HG03060 (cell line): Measurements from ENCODE around the gene QPCTL.

ENCODE experiments used
- ATAC-seq: cut with Tn5 transposase; IDR thresholded peaks from one replicate; pipeline ENCODE4 v1.9.1; 2021; ENCODE audit warnings: low read depth, moderate number of reproducible peaks; ENCODE audit not compliant: unreplicated experiment

Gene QPCTL

DNA sequence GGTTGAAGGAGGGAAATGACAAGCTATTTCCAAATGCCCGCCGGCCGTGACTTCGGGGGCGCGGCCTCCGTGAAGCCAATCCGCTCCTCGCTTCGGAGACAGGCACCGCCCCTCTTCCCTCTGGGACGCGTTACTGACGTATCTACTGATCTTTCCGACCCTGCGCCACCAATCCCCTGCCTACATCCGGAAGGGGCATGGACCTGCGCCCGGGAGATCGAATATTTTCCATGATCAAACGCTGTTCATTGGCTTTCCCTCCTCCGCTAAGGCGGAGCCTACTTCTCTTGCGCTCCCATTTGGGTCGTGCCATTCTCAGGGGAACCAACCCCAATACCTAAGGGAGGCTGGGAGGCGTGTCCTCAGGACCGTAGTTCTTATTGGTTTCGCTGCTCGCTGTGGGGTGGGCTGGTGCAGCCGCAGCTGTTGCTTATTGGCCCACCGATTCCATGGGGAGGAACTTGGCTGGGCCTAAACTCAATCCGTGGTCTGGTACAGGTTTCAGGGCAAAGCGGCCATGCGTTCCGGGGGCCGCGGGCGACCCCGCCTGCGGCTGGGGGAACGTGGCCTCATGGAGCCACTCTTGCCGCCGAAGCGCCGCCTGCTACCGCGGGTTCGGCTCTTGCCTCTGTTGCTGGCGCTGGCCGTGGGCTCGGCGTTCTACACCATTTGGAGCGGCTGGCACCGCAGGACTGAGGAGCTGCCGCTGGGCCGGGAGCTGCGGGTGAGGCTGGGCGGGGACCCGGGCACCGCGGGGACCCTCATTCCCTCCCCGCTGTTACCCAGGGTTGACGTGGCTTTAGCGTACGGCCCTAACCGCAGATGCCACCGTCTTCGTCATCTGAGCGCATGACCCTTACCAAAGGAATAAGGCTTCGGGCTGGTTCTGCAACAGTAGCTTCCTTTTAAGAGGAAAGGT is at the start of gene QPCTL:
QPCTL (plus strand) TSS at position 480 of the 919 bp plus-strand sequence; CDS start at position 518, 38 bp downstream.
- peak; percentile 79 for ATAC-seq

DNA sequence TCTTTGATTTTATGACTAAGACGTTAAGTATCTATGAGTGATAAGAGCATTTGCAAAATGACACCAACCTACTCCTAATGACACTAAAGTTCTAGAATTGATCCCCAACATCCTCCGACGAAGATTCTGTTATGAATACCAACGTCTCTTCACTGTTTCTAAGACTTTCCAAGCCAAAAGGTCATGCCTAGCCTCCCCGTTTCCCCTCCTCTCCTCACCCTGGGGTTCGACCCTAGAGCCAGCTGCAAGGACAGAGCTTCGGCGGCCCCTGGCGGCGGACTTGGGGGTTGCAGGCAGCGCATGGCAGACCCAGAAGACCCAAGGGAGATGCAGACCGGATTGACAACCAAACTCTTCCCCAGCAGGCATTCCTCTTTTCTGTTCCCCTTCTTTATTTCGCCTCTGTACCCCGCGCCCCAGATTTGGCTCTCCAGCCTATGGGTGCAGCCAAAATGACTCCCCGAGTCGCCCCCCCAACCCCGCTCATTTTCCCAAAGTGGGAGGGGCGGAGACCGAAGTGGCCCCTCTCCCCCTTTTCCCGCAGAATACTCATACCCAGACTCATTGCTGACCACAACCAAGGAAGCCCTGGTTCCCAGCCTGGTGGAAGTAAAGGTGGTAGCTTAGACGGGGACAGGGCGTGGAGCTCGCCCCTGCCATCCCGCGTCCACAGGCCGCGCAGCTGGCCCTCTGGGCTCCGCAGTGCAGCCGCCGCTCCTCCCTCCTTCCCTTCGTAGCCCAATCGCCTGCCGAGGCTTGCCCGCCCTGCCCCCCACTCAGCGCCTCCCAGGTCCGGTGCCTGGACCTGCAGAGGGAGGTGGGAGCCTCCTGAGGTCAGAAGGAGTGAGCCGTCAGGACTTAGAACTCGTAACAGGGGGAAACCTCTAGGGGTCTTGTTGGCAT is 49.2 kb upstream of the QPCTL start:
- ATAC-seq: no peak

DNA sequence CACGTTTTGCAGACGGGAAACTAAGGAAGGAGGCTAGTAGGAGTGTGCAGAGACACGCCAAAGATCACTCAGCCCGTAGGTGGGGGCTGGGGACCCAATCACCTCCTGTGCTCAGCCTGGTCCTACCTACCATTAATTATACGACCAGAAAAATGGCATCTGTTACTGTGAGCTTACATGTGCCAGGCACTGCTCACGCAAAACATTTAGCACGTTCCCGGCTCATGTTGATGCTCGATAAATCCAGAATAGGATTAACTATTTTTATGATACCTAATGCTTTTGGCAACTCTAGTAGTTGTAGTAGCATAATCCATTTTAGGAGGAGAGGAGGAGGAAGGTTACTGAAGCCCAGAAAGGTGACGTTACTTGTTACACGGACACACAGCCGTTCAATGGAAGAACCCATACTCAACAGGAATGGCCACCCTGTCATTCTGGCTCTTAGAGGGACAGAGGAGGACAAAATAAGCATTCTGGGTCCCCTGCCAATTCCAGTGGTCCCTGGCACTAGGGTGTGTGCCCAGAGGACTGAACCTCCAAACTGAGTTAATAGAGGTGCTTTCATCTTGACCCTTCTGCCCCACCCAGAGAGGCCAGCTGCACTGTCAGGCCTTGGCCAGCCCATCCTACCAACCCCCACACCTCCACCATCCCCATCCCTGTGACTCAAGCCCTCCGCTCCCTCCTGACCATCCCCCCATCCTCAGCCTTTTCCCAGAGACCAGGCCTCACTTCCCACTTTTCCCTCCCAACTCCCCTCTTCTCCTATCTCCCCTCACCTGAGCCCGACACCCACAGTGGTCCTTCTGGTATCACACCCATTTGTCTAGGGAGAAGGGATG is 48.3 kb upstream of the QPCTL start:
- no peak for ATAC-seq

DNA sequence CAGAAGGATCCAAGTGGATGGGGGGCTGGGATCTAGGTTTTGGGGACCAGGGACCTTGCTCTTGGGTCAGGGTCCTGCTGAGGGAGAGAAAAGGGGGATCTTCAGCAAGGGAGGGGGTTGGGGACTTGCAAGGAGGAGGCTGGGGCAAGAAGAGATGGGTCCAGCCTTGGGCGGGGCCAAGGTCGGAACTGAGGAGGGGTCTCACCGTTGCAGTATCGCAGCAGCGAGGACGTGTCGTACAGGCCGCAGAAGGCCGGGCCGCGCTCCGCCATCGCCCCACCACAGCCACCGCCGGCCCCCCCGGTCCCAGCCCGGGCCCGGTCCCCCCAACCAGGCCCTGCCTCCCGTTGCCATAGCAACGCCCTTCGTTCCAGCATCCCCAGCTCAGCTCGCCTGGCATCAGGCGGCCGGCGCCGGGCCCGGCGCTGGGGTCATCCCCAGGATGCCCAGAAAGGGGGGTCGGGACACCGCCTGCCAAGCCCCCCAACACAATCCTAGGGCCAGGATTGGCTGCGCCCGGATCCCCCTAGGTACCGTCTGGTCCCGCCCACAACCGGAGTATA is 47.3 kb upstream of the QPCTL start:
- no peak for ATAC-seq

DNA sequence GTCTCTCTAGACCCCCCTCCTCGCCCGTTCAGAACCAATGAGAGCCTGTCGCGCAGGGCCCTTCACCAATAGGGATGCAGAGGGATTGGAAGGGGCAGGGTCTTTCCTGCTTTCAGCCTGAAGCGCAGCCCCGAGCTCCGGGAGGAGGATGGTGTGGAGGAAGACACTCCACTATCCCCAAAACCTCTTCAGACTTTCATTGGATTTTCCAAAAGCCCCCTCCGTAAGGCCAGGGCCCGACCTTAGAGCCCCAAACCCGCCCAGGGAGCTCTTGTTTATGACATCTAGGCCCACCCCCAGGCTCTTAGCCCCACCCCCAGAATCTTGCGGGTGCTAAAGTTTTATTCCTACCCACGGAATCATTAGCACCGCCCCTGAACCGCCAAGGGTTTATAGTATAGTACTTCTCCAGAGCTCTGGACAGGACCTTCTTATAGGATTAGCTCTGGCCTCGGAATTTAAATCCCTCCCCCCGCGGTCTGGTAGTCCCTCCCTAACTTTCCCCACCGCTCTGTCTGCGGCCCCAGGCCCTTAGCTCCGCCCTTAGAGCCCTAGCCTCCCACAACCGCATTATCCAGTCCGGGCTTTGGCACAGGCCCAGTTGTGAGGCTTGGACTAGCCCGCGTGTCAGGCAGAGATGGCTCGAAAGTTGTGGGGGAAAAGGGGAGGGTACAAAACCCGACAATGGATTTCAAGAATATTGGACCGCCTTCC is 46.7 kb upstream of the QPCTL start:
- no peak for ATAC-seq

DNA sequence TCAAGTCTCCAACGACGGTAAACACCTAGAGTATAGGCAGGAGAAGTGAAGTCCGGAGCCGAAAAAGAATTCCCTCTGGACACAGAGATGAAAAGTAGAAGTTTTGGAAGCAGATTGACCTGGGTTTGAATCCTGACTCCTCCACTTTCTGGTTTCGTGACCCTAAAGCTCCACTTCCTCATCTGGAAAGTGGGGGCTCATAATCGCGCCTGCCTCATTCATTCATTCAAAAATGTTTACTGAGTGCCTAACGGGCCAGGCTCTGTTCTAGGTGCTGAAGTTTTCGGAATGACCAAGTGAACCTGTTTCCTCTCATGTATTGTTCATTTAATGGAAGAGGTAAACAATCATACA is 46.1 kb upstream of the QPCTL start:
- no peak for ATAC-seq

DNA sequence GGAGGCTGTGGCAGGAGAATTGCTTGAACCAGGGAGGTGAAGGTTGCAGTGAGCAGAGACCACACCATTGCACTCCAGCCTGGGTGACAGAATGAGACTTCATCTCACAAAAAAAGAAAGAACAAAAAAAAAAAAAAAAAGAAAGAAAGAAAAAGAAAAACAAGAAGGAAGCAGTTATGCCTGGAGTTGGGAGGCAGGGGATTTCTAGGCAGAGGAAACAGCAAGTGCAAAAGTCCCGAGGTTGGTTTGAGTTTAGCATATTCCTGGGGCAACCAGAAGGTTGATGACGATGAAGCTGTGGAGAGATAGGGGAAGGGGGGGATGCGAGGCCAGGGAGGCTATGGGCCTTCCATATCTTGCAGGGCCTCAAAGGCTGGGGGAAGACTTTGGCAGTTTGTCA is 41.7 kb upstream of the QPCTL start:
- no peak for ATAC-seq

DNA sequence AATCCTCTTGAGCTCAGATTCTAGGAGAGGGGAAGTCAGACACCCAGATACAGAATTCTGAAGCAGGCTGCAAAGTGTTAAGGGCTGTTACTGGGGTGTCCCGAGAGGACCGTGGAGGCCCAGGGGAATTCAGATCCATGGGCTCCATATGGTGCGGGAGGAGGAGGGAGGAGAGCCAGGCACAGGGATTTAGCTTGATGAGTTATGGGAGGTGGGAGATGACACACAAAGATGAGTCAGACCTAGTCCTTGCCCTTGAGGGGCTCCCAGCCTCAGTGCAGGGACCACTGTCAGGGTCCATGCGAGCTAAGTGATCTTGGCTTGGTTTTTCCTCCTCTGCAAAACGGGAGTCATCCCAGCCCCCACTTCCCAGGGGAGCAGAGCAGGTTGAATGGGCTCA is 38.8 kb upstream of the QPCTL start:
- no peak for ATAC-seq

DNA sequence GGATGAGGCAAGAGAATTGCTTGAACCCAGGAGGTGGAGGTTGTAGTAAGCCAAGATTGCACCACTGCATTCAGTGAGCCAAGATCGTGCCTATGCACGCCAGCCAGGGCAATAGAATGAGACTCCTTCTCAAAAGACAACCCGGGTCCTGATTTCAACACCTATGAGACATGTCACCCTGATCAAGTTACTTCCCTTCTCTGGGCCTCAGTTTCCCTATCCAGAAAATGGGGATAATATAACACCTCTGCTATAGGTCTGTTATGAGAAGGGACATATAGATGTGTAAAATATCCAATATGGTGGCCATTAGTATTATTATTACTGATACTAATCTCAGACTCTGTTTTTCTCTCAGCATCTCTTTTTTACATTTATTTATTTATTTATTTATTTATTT is 37.4 kb upstream of the QPCTL start:
- ATAC-seq: no peak

DNA sequence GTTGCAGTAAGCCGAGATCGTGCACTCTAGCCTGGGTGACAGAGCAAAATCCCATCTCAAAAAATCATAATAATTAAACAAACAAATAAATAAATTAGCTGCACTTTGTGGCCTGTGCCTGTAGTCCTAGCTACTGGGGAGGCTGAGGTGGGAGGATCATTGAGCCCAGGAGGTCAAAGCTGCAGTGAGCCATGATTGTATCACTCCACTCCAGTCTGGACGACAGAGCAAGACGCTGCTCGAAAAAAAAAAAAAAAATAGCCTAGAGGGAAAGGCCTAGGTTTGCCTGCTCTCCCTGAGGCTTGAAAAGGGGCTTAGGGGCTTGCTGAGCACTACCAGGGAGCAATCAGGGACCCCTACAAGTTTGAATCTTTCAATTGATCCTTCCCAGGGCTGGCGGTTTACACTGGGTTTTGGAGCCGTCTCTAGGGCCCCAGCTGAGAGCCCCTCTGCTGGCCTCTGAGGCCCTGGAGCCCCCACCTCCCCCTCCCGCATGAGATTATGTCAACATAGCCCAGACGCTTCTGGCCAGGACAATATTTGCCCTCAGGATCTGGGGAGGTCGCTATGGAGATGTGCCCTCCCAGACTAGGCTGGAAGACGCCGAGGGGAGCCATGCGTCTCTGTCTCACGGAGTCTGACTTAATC is 34.8 kb upstream of the QPCTL start:
- ATAC-seq: no peak

DNA sequence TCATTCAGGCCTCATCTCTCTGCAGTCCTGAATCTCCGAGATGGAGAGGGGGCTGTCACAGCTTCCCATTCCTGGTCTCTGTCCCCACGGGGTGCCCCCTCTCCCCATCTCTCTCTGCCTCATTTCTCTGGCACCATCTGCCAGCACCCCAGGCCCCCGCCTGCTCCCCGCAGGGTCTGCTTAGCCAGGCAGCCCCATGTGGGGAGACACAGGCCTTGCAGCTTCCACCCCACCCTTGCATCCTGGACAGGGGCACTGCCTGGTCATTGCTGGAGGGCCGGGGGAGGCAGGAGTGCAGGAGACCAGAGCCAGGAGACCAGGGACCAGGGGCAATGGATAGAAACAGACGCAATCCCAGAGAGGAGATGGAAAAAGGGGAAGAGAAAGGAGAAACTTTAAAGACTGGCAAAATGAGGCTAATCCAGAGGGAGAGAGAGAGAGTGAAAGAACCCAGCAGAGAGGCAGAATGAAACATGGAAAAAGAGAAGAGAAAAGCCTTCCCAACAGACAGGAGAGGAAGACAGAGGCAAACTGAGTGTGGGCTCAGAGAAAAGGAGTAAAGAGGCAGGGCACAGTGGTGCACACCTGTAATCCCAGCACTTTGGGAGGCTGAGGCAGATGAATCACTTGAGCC is 33.3 kb upstream of the QPCTL start:
- ATAC-seq: no peak

DNA sequence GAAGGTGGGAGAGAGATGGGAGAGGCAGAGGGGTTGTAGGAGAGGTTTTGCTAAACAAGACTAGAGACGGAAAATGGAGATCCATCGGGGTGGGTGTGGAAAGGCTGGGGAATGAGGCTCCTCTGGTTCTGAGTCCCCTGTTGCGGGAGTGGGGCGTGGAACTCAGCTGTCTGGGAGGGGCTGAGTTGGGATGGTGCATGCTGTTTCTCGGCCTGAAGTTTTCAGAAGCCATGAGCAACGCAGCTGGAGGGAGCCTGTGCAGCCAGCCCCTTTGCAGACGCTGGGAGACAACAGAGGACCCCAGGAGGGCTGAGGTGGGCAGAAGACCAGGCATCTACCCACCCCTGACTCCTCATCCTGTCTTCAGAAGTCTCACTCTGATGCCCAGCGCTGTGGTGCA is 31.8 kb upstream of the QPCTL start:
- no peak for ATAC-seq

DNA sequence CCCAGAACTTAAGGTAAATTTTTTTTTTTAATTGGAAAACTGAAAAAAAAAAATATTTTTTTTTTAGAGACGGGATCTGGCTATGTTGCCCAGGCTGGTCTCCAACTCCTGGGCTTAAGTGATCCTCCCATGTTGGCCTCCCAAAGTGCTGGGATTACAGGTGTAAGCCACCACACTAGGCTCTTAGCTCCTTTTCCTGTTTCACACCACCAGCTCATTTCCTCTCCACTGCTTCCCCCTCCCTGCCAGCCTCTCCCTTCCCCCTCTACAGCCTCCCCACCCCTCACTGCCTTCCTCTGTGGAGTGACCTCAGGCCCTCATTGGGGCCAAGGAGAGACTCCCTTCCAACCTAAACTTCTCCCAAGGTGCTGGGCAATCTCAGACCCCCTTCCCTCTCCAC is 28.7 kb upstream of the QPCTL start:
- ATAC-seq: no peak

DNA sequence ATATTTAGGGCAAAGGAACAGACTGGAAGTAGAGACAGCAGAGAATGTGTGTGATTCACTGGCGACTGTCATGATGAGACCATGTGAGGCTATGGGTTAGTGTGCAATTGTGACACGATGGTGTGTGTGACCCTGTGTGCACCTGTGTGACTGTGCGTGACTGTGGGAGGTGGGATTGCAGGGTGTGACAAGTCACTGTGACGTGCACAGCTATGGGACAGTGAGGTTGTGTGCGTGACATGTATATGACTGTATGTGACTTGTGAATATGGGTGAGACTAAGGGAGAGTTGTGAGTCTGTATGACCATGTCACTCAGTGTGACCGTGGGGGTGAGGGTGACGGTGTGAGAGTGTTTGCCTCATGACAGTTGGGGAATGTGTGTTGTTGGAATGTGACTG is 27.9 kb upstream of the QPCTL start:
- ATAC-seq: no peak

DNA sequence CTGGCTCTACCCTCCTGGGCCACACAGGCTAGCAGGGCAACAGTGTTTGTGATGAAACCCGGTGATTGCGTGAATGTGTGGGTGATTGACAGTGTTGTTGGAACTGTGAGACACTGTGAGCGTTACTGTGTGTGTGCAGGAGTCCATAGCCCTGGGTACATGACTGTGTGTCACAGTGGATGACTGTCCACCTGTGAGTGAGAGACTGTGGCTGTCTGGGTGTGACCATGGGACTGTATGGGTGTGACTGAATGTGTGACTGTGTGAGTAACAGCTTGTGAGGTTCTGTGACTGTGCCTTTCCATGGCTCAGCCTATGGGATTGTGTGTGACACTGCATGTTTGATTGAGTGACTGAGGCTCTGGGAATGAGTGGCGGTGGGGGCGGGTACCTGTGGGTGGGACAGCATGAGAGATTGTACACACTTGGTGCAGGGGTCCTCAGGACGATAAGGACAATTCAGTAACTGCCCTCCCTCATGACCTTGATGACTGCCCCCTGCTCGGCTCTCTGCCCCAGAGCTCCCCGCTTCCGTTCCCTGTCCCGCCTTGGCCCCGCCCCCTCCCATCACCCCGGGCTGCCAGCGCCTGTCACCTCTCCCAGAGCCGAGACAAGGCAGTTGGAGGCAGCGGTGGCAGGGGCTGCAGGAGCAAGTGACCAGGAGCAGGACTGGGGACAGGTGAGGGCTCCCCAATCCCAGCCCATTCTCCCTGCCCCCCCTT is 24.7 kb upstream of the QPCTL start, which contains the start of gene GIPR:
GIPR (plus strand) TSS at position 602 of the 722 bp plus-strand sequence. CDS start 1,300 bp downstream, outside the sequence.
- no peak for ATAC-seq

DNA sequence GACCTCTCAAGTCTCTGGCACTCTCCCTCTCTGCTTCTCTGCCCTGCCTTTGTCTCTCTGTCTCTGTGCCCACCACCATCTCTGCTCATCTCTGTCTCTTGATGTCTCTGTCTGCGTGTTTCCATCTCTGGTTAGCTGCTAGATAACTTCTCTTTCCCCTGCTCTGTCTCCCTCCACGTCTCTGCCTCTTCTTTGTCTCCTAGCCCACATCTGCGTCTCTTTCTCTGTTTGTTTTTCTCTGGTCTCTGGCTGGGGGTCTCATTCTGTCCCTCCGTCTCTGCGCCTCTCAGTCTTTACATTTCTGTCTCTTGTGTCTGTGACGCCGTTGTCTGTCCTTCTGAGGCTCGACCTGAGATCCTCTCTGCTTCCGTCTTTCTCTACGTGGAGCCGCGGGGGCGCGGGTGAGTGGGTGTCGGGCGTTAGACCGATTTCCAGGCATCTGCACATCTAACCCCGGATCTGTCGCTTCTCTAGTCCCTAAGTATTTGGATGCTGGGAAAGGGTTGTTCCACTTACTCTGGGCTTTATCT is 24.1 kb upstream of the QPCTL start:
- no peak for ATAC-seq

DNA sequence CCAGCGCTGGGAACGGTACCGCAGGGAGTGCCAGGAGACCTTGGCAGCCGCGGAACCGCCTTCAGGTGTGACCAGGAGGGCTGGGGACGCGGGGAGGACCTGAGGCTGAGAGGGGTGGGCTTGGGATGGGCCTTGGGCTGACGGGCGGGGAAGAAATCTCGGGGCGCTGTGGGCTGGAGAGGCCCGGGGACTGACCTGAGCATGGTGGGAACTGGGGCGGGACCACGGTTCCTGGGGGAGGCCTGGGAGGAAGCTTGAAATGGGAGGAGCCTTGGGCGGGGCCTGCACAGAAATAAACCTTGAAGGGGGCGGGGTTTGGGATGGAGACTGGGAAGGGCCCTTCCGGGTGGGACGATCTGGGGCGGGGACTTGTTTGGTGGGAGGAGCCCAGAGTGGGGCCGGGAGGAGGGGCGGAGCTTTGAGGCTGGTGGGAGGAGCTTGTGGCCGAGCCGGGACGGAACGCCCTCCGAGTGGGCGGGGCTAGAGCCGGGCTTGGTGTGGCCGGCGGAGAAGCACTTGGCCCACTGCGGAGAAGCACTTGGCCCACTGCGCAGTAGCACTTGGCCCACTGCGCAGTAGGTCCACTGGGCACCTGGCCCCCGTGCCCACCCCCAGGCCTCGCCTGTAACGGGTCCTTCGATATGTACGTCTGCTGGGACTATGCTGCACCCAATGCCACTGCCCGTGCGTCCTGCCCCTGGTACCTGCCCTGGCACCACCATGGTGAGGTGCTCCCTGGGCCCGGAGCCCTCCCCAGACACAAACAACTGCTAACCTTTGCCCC is 21.6 kb upstream of the QPCTL start:
- ATAC-seq: no peak
